ENCODE data around the gene SLC17A9.

- TF ChIP-seq EZH2 (IDR thresholded peaks at IDR 0.05; ENCODE audit: low read depth) (no peak), CTCF (conservative IDR thresholded peaks at IDR 0.05) (no peak)
Measured at GRCh38 chr20:62911701-62912280, 40.7 kb upstream of the SLC17A9 start.

Data from PC-9 (cell line).